OCI-LY7 (cell line): ENCODE measurements around the gene CNIH1.

Experiments used
- EZH2phosphoT487 ChIP-seq: fragments of 200-600 bp; sonication (generic); IDR thresholded peaks from 2 replicates; pipeline ENCODE4 v1.6.1; 2018; ENCODE audit warnings: low read depth, borderline replicate concordance, mild to moderate bottlenecking, mixed run types, antibody characterized with exemption, low read length, moderate library complexity, mixed read lengths
- TF ChIP-seq, protein P1 (sequence below): fragments of 200-600 bp; sonication (generic); conservative IDR thresholded peaks from 2 replicates; pipeline ENCODE4 v1.5.1; 2014; ENCODE audit warnings: mild to moderate bottlenecking, antibody characterized with exemption, low read length, moderate library complexity, mixed read lengths

DNA sequence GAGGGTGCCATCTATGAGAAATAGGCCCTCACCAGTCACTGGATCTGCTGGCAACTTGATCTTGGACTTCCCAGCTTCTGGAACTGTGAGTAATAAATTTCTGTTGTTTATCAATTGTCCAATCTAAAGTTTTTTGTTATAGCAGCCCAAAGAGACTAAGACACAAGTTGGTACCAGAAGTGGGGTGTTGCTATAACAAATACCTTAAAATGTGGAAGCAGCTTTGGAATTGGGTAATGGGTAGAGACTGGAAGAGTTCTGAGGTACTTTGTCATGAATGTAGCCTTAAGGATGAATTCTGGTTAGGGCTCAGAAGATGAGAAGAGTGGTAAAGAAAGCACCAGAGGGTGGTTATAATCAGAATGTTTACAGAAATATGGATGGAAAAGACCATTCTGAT lies 26.1 kb upstream of the CNIH1 start:
- TF ChIP-seq, protein P1, sequence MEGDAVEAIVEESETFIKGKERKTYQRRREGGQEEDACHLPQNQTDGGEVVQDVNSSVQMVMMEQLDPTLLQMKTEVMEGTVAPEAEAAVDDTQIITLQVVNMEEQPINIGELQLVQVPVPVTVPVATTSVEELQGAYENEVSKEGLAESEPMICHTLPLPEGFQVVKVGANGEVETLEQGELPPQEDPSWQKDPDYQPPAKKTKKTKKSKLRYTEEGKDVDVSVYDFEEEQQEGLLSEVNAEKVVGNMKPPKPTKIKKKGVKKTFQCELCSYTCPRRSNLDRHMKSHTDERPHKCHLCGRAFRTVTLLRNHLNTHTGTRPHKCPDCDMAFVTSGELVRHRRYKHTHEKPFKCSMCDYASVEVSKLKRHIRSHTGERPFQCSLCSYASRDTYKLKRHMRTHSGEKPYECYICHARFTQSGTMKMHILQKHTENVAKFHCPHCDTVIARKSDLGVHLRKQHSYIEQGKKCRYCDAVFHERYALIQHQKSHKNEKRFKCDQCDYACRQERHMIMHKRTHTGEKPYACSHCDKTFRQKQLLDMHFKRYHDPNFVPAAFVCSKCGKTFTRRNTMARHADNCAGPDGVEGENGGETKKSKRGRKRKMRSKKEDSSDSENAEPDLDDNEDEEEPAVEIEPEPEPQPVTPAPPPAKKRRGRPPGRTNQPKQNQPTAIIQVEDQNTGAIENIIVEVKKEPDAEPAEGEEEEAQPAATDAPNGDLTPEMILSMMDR, result no peak
- TF ChIP-seq EZH2phosphoT487, result no peak
